Cardiac fibroblast (primary cell): Measurements from ENCODE around the gene NINL.

Source experiments
- DNase-seq, 2 donors: peaks; one replicate each; pipeline versions ENCODE4 v3.0.0 to v3.0.0-alpha.2; 2010; ENCODE audit warnings: low read depth in 2 of 2
- H3K4me3 ChIP-seq, 2 donors: replicated peaks in 1 of 2; 1 replicate in 1 of 2; 2 replicates in 1 of 2; pipeline ENCODE4 v1.5.1; 2011; ENCODE audit warnings: low read depth in 2 of 2, low read length in 2 of 2, mild to moderate bottlenecking in 2 of 2, moderate library complexity in 1 of 2
- TF ChIP-seq, protein P1 (sequence below): IDR thresholded peaks from one replicate; pipeline ENCODE4 v1.5.1; 2011; ENCODE audit warnings: low read depth, mild to moderate bottlenecking, low read length, inconsistent platforms

The NINL gene

DNA sequence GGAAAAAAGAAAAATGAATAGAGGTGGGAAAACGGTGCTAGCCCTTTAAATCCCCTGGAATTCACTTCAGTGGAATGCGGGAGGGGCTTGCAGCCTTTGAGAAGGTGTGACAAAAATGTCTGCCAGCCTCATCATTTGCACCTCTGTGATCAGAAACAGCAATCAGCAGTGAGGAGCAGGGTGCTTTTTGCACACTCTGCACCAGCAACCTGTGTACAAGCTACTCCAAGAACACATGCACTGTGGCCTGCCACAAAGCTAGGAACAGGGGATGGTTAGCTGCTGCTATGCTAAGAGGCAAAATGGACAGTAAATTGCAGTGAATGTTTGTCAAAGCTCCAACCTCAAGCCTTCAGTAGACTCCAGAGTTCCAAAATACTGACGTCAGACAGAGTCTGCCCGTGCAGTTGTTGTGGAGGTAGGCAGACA, 148.2 kb downstream of the NINL start:
- peak in 1 of 2 donors; percentile 22 for DNase-seq
- H3K4me3 ChIP-seq = no peak overlapping the region
- TF ChIP-seq, protein P1, sequence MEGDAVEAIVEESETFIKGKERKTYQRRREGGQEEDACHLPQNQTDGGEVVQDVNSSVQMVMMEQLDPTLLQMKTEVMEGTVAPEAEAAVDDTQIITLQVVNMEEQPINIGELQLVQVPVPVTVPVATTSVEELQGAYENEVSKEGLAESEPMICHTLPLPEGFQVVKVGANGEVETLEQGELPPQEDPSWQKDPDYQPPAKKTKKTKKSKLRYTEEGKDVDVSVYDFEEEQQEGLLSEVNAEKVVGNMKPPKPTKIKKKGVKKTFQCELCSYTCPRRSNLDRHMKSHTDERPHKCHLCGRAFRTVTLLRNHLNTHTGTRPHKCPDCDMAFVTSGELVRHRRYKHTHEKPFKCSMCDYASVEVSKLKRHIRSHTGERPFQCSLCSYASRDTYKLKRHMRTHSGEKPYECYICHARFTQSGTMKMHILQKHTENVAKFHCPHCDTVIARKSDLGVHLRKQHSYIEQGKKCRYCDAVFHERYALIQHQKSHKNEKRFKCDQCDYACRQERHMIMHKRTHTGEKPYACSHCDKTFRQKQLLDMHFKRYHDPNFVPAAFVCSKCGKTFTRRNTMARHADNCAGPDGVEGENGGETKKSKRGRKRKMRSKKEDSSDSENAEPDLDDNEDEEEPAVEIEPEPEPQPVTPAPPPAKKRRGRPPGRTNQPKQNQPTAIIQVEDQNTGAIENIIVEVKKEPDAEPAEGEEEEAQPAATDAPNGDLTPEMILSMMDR = no peak

DNA sequence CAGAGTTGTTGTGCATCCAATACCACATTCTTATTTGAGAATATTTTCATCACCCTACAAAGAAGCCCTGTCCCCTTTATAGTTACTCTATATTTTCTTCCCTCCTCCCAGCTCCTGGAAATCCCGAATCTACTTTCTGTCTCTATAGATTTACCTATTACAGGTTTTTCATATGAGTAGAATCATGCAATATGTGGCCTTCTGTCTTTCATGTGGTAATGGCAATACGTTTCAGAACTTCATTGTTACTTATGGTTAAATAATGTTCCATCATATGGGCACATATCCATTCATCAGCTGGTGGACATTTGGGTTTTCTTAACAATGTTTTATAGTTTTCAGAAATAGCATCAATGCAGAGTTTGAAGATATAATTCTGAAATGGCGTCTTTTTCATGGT, 160.8 kb downstream of the NINL start:
- TF ChIP-seq, protein P1 = no peak
- no peak overlapping the region for H3K4me3 ChIP-seq
- DNase-seq = no peak

DNA sequence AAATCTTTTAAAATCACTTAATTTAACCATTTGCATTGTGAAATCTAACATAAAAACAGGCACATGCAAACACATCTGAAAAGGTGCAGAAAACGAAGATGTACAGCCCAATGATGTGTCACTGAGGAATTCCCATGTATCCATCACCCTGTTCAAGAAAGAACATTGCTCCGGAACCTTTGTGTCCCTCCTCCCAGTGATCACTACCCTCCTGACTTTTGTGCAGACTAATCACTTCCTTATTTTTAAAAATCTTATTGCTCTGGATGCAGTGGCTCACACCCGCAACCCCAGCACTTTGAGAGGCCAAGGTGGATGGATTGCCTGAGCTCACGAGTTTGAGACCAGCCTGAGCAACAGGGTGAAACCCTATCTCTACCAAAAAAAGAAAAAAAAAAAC, 163.3 kb downstream of the NINL start:
- TF ChIP-seq, protein P1 = no peak
- no peak overlapping the region for H3K4me3 ChIP-seq
- DNase-seq = no peak

DNA sequence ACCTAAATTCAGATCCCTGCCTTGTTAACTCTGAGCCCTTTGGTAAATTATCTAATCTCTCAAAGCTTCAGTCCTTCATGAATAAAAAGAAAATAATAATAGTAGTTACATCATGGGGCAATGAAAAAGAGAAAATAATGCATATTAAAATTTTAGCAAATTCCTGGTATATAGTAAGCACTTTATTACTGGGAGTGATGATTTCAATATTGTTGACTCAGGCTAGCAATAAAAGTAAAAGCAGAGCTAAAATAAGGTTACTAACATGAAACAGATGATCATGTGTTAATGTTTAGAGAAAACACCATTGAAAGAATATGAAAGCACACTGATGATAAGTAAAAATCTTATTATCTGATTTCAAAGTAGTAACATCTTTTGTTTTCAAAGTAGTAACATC, 164.2 kb downstream of the NINL start:
- TF ChIP-seq, protein P1 = no peak
- DNase-seq = no peak
- H3K4me3 ChIP-seq = no peak overlapping the region

DNA sequence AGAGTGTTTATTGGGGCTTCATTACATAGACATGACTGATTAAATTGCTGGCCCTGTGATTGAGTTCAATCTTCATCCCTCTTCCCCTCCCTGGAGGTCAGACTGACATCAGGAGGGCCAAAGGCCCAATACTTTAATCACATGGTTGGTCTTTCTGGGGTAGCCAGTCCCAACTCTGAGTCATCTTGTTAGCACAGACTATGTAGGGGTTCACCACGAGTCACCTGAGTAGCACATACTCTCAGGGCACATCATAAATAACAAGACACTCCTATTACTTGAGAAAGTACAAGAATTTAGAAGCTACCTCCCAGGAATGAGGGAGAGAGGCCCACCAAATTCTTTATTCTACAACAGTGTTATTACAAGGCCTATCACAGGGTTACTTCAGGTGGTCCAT, 166.6 kb downstream of the NINL start:
- TF ChIP-seq, protein P1 = no peak
- H3K4me3 ChIP-seq = no peak overlapping the region

DNA sequence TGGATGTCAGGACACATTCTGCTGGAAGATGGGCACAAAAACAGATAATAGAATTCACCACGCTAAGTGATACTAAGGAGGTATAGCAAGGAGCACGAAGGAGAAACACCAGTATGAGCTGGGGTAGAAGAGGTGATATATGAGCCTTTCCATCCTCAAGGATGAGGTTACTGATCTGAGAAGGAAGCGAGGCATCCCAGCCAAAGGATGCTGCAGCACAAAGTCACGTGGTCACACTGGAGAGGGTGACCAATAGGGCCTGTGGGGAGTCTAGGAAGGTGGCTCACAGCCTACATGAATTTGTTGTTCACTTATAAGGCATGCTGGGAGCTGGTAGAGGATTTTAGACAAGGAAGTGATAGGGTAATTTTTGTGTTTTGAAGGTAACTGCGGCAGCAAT, 176.4 kb downstream of the NINL start:
- TF ChIP-seq, protein P1 = no peak
- peak overlapping the region in 1 of 2 donors; percentile 69 for H3K4me3 ChIP-seq
- no peak for DNase-seq

More for the DNA sequence above, 166.6 kb downstream of the NINL start:
- peak in 1 of 2 donors; percentile 19 for DNase-seq

DNA sequence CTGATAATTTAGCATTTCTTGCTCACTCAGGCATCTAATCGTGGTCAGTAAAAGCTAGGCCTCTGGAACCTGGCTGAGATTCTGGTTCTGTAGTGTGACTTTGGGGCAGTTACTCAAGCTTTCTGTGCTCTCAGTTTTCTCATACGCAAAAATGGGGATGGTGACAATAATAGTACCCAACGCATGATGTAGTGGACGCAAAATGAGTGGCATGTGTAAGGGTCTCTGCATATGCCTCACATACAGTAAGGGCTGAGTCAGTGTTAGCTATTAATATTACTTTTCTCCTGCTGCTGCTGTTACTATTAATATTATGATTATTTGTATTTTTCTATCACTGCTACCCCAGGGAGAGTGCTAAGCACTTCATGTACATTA, 177.2 kb downstream of the NINL start:
- TF ChIP-seq, protein P1 = no peak
- DNase-seq = no peak
- H3K4me3 ChIP-seq = peak overlapping the region; percentile 69 to 73
